GM13976 (cell line): ENCODE data around the gene FAM76A.

Experiments
- DNase-seq: peaks from one replicate; pipeline ENCODE4 v3.0.0; 2012; ENCODE audit warnings: low spot score
- CTCF ChIP-seq: IDR thresholded peaks from 2 replicates; pipeline ENCODE4 v1.5.1; 2012; ENCODE audit warnings: borderline replicate concordance, mild to moderate bottlenecking; ENCODE audit not compliant: insufficient read depth; ENCODE audit errors: extremely low read depth, missing control alignments, control extremely low read depth
- in situ Hi-C: fragments of 300-500 bp; cut with MboI; formaldehyde crosslinking; loops from one replicate; pipeline ENCODE4 v1.12.0; 2022; ENCODE audit warnings: low sequenced_read_pairs, mixed read lengths, inconsistent platforms; ENCODE audit not compliant: unreplicated experiment

The FAM76A gene

GRCh38 chr1:27726173-27727044 is 648 bp downstream of the FAM76A start:
- DNase-seq = peak; percentile 82
- TF ChIP-seq CTCF = no peak
- in situ Hi-C loops = no loop called here

- TF ChIP-seq CTCF = no peak
- in situ Hi-C loops = no loop called here
- no peak for DNase-seq
Observed at GRCh38 chr1:27727126-27727525, 1.4 kb downstream of the FAM76A start.

GRCh38 chr1:27736252-27736651 is 10.5 kb downstream of the FAM76A start:
- in situ Hi-C loops = no loop called here
- no peak for TF ChIP-seq CTCF
- DNase-seq = no peak

- DNase-seq = no peak
- in situ Hi-C loops = no loop called here
- no peak for TF ChIP-seq CTCF
Observed at GRCh38 chr1:27741121-27741520, 15.4 kb downstream of the FAM76A start.

- no peak for DNase-seq
- no peak for TF ChIP-seq CTCF
- in situ Hi-C loops = no loop called here
Observed at GRCh38 chr1:27744556-27744955, 18.8 kb downstream of the FAM76A start.

- in situ Hi-C loops = no loop called here
- DNase-seq = no peak
- no peak for TF ChIP-seq CTCF
Observed at GRCh38 chr1:27745466-27745865, 19.7 kb downstream of the FAM76A start.
